ENCODE data around the gene NRIP2.

Gene NRIP2

GRCh38 chr12:2791089-2791488 lies 43.7 kb downstream of the NRIP2 start:
- Histone ChIP-seq H3K4me2 (ENCODE audit: low read depth, low read length, poor library complexity, severe bottlenecking) (no peak overlapping the region), H4K20me1 (ENCODE audit: low read depth, low read length) (no peaks in the 10 kb centered on the region), H3K79me2 (ENCODE audit: insufficient read depth, low read length) (peaks cover 4% of the 10 kb centered on the region), H3F3A (ENCODE audit: insufficient read depth) (0 out of 2 replicates have a peak, but pooled peaks cover 4% of the 10 kb centered on the region), H3K9me2 (replicated peaks; ENCODE audit: insufficient read depth, low read length) (no peaks in the 10 kb centered on the region), H3K36me3 (ENCODE audit: low read length) (no peaks in the 10 kb centered on the region), H3K9ac (ENCODE audit: low read length) (no peak overlapping the region), H3K27me3 (ENCODE audit: low read length) (no peaks in the 10 kb centered on the region), H2AFZ (ENCODE audit: low read depth, low read length, severe bottlenecking) (no peak overlapping the region), H3K4me3 (ENCODE audit: insufficient read depth, low read length, poor library complexity, severe bottlenecking) (no peak overlapping the region), H3K9me3 (ENCODE audit: insufficient read depth, low read length) (no peaks in the 10 kb centered on the region), H3K27ac (ENCODE audit: low read depth, low read length) (no peak overlapping the region)
- no peak for TF ChIP-seq EZH2phosphoT487 (conservative IDR thresholded peaks at IDR 0.05; ENCODE audit: low read length)

- Histone ChIP-seq H3K9me3 (ENCODE audit: insufficient read depth, low read length) (no peaks in the 10 kb centered on the region), H3F3A (ENCODE audit: insufficient read depth) (no peaks in the 10 kb centered on the region), H3K4me3 (ENCODE audit: insufficient read depth, low read length, poor library complexity, severe bottlenecking) (no peak overlapping the region), H3K27ac (ENCODE audit: low read depth, low read length) (no peak overlapping the region), H4K20me1 (ENCODE audit: low read depth, low read length) (no peaks in the 10 kb centered on the region), H3K4me2 (ENCODE audit: low read depth, low read length, poor library complexity, severe bottlenecking) (no peak overlapping the region), H3K9ac (ENCODE audit: low read length) (no peak overlapping the region), H3K27me3 (ENCODE audit: low read length) (no peaks in the 10 kb centered on the region), H3K79me2 (ENCODE audit: insufficient read depth, low read length) (no peaks in the 10 kb centered on the region), H3K36me3 (ENCODE audit: low read length) (no peaks in the 10 kb centered on the region), H2AFZ (ENCODE audit: low read depth, low read length, severe bottlenecking) (no peak overlapping the region), H3K9me2 (replicated peaks; ENCODE audit: insufficient read depth, low read length) (no peaks in the 10 kb centered on the region)
- TF ChIP-seq EZH2phosphoT487 (conservative IDR thresholded peaks at IDR 0.05; ENCODE audit: low read length) (no peak), CTCF (IDR thresholded peaks at IDR 0.05; ENCODE audit: insufficient read depth, low read length, poor library complexity, severe bottlenecking) (no peak)
These were observed 49.8 kb downstream of the NRIP2 start for GRCh38 chr12:2785017-2785416.

GRCh38 chr12:2783936-2784600 lies 50.8 kb downstream of the NRIP2 start:
- peak; percentile 82 for TF ChIP-seq CTCF (IDR thresholded peaks at IDR 0.05; ENCODE audit: insufficient read depth, low read length, poor library complexity, severe bottlenecking)
- TF ChIP-seq EZH2phosphoT487 (conservative IDR thresholded peaks at IDR 0.05; ENCODE audit: low read length), result no peak
- Histone ChIP-seq H3K4me3 (ENCODE audit: insufficient read depth, low read length, poor library complexity, severe bottlenecking) (no peak overlapping the region), H3K9me3 (ENCODE audit: insufficient read depth, low read length) (no peaks in the 10 kb centered on the region), H2AFZ (ENCODE audit: low read depth, low read length, severe bottlenecking) (peak overlapping the region; percentile 23), H3K27me3 (ENCODE audit: low read length) (no peaks in the 10 kb centered on the region), H3K4me2 (ENCODE audit: low read depth, low read length, poor library complexity, severe bottlenecking) (peak overlapping the region; percentile 21), H3K9ac (ENCODE audit: low read length) (no peak overlapping the region), H3K36me3 (ENCODE audit: low read length) (no peaks in the 10 kb centered on the region), H4K20me1 (ENCODE audit: low read depth, low read length) (no peaks in the 10 kb centered on the region), H3K79me2 (ENCODE audit: insufficient read depth, low read length) (no peaks in the 10 kb centered on the region), H3K27ac (ENCODE audit: low read depth, low read length) (no peak overlapping the region), H3K9me2 (replicated peaks; ENCODE audit: insufficient read depth, low read length) (no peaks in the 10 kb centered on the region), H3F3A (ENCODE audit: insufficient read depth) (no peaks in the 10 kb centered on the region)

GRCh38 chr12:2779281-2779680 lies 55.6 kb downstream of the NRIP2 start:
- Histone ChIP-seq H3K9me2 (replicated peaks; ENCODE audit: insufficient read depth, low read length) (no peaks in the 10 kb centered on the region), H3K27ac (ENCODE audit: low read depth, low read length) (no peak overlapping the region), H3K36me3 (ENCODE audit: low read length) (no peaks in the 10 kb centered on the region), H3K4me3 (ENCODE audit: insufficient read depth, low read length, poor library complexity, severe bottlenecking) (no peak overlapping the region), H3F3A (ENCODE audit: insufficient read depth) (no peaks in the 10 kb centered on the region), H3K27me3 (ENCODE audit: low read length) (no peaks in the 10 kb centered on the region), H3K9me3 (ENCODE audit: insufficient read depth, low read length) (no peaks in the 10 kb centered on the region), H4K20me1 (ENCODE audit: low read depth, low read length) (no peaks in the 10 kb centered on the region), H3K79me2 (ENCODE audit: insufficient read depth, low read length) (no peaks in the 10 kb centered on the region), H3K4me2 (ENCODE audit: low read depth, low read length, poor library complexity, severe bottlenecking) (no peak overlapping the region), H2AFZ (ENCODE audit: low read depth, low read length, severe bottlenecking) (no peak overlapping the region), H3K9ac (ENCODE audit: low read length) (no peak overlapping the region)
- TF ChIP-seq EZH2phosphoT487 (conservative IDR thresholded peaks at IDR 0.05; ENCODE audit: low read length) (no peak), CTCF (IDR thresholded peaks at IDR 0.05; ENCODE audit: insufficient read depth, low read length, poor library complexity, severe bottlenecking) (no peak)
